Ovary (tissue), 9 donors: Measurements from ENCODE around the gene KRT33B. TPM values are rescaled to one million over a fixed set of nuclear protein-coding genes. Genes with fewer than 3 reads are reported as not detected.

Experiments
- DNase-seq, 5 donors: peaks; one replicate each; pipeline ENCODE4 v3.0.0-alpha.2; 2019 to 2020
- H3K27ac ChIP-seq, 2 donors: fragments of 200-600 bp; one replicate each; pipeline versions ENCODE4 v1.5.1 to v1.8.0; 2019 to 2022
- H3K27me3 ChIP-seq: fragments of 200-600 bp; one replicate; pipeline ENCODE4 v1.8.0; 2022
- H3K36me3 ChIP-seq: fragments of 200-600 bp; sonication (generic); one replicate; pipeline ENCODE4 v1.5.1; 2019
- H3K4me1 ChIP-seq: one replicate; pipeline ENCODE4 v1.8.1; 2013; ENCODE audit warnings: mild to moderate bottlenecking, moderate library complexity; ENCODE audit not compliant: insufficient read depth
- H3K4me3 ChIP-seq: fragments of 200-600 bp; sonication (generic); one replicate; pipeline ENCODE4 v1.5.1; 2017
- H3K9me3 ChIP-seq, 2 donors: fragments of 200-600 bp in 1 of 2; sonication (generic) in 1 of 2; one replicate each; pipeline versions ENCODE4 v1.5.1 to v1.8.1; 2013 to 2019; ENCODE audit warnings: mild to moderate bottlenecking in 1 of 2, moderate library complexity in 1 of 2
- EP300 ChIP-seq: sonication (generic); formaldehyde crosslinking; IDR thresholded peaks from one replicate; pipeline ENCODE4 v1.6.1; 2017; ENCODE audit warnings: antibody characterized with exemption
- POLR2A ChIP-seq: fragments of 450-650 bp; IDR thresholded peaks from one replicate; pipeline ENCODE4 v1.6.1; 2017; ENCODE audit warnings: antibody characterized with exemption, mild to moderate bottlenecking, moderate library complexity
- WGBS, 3 donors: extraction: QIAGEN DNeasy Blood & Tissue Kit in 1 of 3; methylation state at CpG; one replicate each; pipeline versions ENCODE4 v1.1.5 to v1.1.7; 2013 to 2017; 5-methylcytosine and 5-hydroxymethylcytosine counted together
- intact Hi-C, 4 donors: fragments of 100-400 bp; cut with DNase I; formaldehyde crosslinking; loops; one replicate each; pipeline versions ENCODE4 v1.11.0 to v1.15.1; 2022 to 2023
- polyA plus RNA-seq, 2 donors: library from polyadenylated mRNA; stranded (reverse); fragments of 200-250 nt in 1 of 2; fragments of 350-450 nt in 1 of 2; fragmentation: Illumina TruSeq in 1 of 2; extraction: RNeasy Lipid Tissue Mini Kit (QIAGEN cat#74804) in 1 of 2; gene quantifications; one replicate each; pipeline ENCODE4 v1.2.3, GENCODE V29; 2013 to 2014
- total RNA-seq, 7 donors: library from RNA; depleted of rRNA in 2 of 7; stranded (reverse); fragments of >200 nt in 2 of 7; fragmentation: NEBNext Ultra II Directional in 3 of 7; extraction: Animal tissue kit (Norgen Biotek cat#: 25700) in 3 of 7; gene quantifications; one replicate each; pipeline versions ENCODE4 v1.1.0 to v1.2.4, GENCODE V29; 2016 to 2023
- TF ChIP-seq, protein P1 (sequence below), 3 donors: fragments of 450-650 bp in 2 of 3; fragments of 200-600 bp in 1 of 3; IDR thresholded peaks; one replicate each; pipeline versions ENCODE4 v1.5.1 to v1.8.0; 2016 to 2022; ENCODE audit warnings: antibody characterized with exemption in 3 of 3, mild to moderate bottlenecking in 1 of 3
- donor health status: DM: no; HTN: no; CAD: no; lungs with moderate emphysema.
- donor health status: DM: no; HTN: no; CAD: no.
- donor health status: Bipolar disorder and iron deficiency.
- donor health status: DM: yes; HTN: yes; CAD: no.
- donor health status: DM: no; HTN: no; CAD: no.
- donor health status: DM: yes; HTN: yes; CAD: no.

KRT33B gene
- total and polyA plus RNA-seq, 9 donors: not detected

DNA sequence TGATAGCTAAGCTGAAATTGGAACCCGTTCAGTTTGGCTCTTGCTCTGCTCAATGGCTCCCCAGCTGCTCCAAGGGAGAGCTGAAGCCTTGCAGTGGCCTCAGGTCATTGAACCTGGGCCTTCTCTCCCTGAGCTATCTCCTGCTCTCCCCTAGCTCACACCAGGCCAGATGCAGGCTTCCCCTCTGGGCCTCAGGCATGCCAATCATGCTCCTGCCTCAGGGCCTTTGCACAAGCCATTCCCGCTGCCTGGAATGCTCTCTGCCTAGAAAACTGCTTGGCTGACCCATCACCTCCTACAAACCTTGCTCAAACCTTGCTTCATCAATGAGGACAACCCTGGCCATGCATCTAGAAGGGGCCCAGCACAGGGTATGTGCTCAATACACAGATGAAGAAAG lies 37.4 kb downstream of the KRT33B start:
- DNase-seq: no peak
- WGBS, 3 donors: 87 to 90% (median 89%) methylated on average over 2 of the region's 2 CpGs
- H3K36me3 ChIP-seq: no peaks in the 10 kb centered on the region
- no peaks in the 10 kb centered on the region for H3K27me3 ChIP-seq
- intact Hi-C loops: no loop called here
- peaks cover 4% of the 10 kb centered on the region for H3K4me1 ChIP-seq
- TF ChIP-seq, protein P1, sequence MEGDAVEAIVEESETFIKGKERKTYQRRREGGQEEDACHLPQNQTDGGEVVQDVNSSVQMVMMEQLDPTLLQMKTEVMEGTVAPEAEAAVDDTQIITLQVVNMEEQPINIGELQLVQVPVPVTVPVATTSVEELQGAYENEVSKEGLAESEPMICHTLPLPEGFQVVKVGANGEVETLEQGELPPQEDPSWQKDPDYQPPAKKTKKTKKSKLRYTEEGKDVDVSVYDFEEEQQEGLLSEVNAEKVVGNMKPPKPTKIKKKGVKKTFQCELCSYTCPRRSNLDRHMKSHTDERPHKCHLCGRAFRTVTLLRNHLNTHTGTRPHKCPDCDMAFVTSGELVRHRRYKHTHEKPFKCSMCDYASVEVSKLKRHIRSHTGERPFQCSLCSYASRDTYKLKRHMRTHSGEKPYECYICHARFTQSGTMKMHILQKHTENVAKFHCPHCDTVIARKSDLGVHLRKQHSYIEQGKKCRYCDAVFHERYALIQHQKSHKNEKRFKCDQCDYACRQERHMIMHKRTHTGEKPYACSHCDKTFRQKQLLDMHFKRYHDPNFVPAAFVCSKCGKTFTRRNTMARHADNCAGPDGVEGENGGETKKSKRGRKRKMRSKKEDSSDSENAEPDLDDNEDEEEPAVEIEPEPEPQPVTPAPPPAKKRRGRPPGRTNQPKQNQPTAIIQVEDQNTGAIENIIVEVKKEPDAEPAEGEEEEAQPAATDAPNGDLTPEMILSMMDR (IDR thresholded peaks at IDR 0.05): no peak
- TF ChIP-seq EP300 (no peak), POLR2A (no peak)
- H3K27ac ChIP-seq: no peak overlapping the region
- H3K4me3 ChIP-seq: no peak overlapping the region
- H3K9me3 ChIP-seq: no peaks in the 10 kb centered on the region

- DNase-seq: no peak
- intact Hi-C loops: no loop called here
- no peaks in the 10 kb centered on the region for H3K36me3 ChIP-seq
- TF ChIP-seq POLR2A: no peak
- TF ChIP-seq EP300: no peak
- TF ChIP-seq, protein P1 (IDR thresholded peaks at IDR 0.05): no peak
- WGBS, 3 donors: 79 to 83% (median 82%) methylated on average over 6 to 7 of the region's 7 CpGs
- H3K4me1 ChIP-seq: peaks cover 4% of the 10 kb centered on the region
- no peak overlapping the region for H3K27ac ChIP-seq
- H3K4me3 ChIP-seq: no peak overlapping the region
- no peaks in the 10 kb centered on the region for H3K9me3 ChIP-seq
- no peaks in the 10 kb centered on the region for H3K27me3 ChIP-seq
Measured at GRCh38 chr17:41331606-41332005, 38.0 kb downstream of the KRT33B start.

DNA sequence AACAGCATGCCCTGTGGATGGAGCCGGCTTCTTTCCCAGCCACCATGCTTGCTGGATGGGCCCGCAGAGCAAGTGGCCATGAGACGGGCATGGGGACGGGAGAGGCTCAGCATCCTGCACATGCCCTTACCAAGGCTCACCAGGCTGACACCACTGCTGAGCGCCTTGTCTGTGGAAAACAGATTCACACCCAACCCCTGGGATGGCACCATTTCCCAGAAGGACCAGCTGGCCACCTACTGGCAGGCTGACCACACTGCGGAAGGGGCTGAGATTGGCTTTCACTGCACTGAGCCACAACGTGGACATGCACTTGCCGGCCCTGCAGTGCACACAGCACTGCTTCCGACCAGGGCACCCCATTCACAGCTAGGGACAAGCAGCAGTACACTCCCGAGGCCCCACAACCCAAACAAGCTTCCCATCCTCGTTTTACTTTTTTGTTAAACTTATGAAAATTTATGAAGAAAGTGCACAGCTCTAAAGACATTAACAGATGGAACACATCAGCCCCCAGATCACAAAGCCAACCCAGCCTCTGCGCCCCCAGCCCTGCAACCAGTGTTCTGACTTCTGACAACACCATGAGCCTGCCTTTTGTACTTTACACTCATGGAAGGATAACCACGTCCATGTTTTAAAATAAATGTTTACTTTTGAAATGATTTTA lies 40.2 kb downstream of the KRT33B start:
- intact Hi-C loops: no loop called here
- no peak overlapping the region for H3K4me3 ChIP-seq
- peaks cover 4% of the 10 kb centered on the region for H3K4me1 ChIP-seq
- no peaks in the 10 kb centered on the region for H3K27me3 ChIP-seq
- H3K36me3 ChIP-seq: no peaks in the 10 kb centered on the region
- no peaks in the 10 kb centered on the region for H3K9me3 ChIP-seq
- H3K27ac ChIP-seq: no peak overlapping the region
- WGBS, 3 donors: 52 to 56% (median 55%) methylated on average over 13 of the region's 13 CpGs
- TF ChIP-seq POLR2A: no peak
- TF ChIP-seq, protein P1 (IDR thresholded peaks at IDR 0.05): no peak
- no peak for TF ChIP-seq EP300
- peak in 1 of 5 donors; percentile 26 for DNase-seq

- 85 to 93% (median 88%) methylated on average over 7 of the region's 7 CpGs for WGBS, 3 donors
- no peak for TF ChIP-seq EP300
- TF ChIP-seq, protein P1 (IDR thresholded peaks at IDR 0.05): no peak
- TF ChIP-seq POLR2A: no peak
- intact Hi-C loops: no loop called here
- Histone ChIP-seq H3K27ac (no peak overlapping the region), H3K4me1 (peaks cover 4% of the 10 kb centered on the region), H3K9me3 (no peaks in the 10 kb centered on the region), H3K36me3 (no peaks in the 10 kb centered on the region), H3K27me3 (no peaks in the 10 kb centered on the region), H3K4me3 (no peak overlapping the region)
- no peak for DNase-seq
Measured at GRCh38 chr17:41328207-41328606, 41.4 kb downstream of the KRT33B start.
